NCI-H82 treated with DMSO at 0.1 percent for 48 hours (cell line): ENCODE data around the gene RTN4RL1.

ENCODE experiments used
- DNase-seq: peaks from one replicate; lab custom pipeline; 2025; ENCODE audit not compliant: unreplicated experiment; lab: John Stamatoyannopoulos, UW

RTN4RL1 gene

DNA sequence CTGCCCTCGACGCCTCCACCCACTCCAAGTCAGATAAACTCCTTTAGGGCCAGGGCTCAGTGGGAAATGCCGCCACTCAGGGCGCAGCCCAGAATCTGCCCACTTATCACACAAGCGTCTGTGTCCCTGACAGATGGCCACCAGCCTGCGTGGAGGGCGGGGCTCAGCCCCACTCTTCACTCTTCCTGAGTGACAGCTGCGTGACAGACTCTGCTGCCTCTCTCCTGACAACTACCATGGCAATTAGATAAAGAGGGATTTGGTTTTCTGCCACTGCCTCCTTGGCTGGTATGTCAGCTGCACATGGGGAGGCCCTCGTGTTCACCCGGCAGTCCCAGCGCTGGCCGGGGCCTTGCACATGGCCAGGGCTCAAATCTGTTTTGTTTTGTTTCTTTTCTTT lies 96.2 kb downstream of the RTN4RL1 start:
- peak; percentile 89 for DNase-seq

DNA sequence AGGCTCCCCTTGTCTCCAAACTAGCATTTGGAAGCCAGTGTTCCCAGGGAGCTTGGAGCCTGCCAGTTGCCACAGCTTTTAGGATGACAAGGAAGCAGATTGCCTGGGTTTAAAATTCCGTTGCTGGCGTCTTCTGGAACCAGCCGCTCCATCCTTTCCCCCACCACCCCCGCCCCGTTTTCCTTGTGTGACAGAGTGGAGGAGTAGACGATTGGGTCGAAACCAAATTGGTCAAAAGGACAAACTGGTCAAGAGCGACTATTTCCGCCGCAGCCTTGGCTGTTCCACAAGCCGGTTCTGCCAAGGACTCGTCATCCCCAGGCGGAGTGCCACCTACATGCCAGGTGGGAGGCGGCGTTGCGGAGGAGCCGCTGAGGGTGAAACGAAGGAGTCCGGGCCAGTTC lies 104.2 kb downstream of the RTN4RL1 start:
- DNase-seq, result no peak

- peak; percentile 19 for DNase-seq
Observed at GRCh38 chr17:1919201-1919600, 105.9 kb downstream of the RTN4RL1 start.

- DNase-seq, result no peak
Observed at GRCh38 chr17:1918346-1919162, 106.6 kb downstream of the RTN4RL1 start.

GRCh38 chr17:1916963-1917715 lies 108.0 kb downstream of the RTN4RL1 start:
- DNase-seq, result no peak

DNA sequence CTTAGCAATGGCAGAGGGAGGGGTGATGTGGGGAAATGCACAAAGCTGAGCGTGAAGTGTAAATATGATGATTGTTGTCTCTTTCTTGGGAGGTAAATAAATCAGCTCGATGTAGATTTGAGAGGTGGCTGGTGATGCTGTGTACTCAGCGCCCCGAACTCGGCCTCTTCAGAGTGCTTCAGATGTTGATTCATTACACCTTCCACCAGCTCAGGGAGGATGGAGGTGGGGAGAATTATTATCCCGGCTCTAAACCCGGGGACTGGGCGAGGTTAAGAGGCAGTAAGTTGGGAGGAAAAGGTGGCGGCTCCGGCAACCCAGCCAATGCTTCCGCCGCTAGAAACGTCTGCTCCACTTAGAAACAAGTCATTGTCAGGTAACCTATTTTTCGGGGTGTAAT lies 108.8 kb downstream of the RTN4RL1 start:
- DNase-seq, result no peak

DNA sequence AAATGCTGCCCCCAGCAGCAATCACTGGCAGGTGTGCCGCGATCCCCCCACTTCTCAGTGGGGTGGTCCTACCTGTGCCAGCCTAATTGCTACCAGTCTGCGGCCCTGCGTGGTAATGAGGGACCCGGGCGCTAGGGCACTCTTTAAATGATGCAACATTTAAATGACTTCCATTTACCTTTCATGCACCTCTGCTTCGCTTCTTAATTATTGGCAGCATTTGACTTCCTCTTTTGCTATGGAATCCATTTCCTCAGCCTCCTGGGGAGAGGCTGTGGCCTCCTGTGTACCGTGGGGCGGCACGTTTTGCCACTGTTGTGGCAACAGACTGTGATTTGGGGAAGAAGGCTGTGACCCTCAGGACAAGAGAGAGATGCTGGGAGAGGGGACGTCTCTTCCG lies 109.2 kb downstream of the RTN4RL1 start:
- DNase-seq, result no peak

- no peak for DNase-seq
Observed at GRCh38 chr17:1914661-1915083, 110.5 kb downstream of the RTN4RL1 start.

DNA sequence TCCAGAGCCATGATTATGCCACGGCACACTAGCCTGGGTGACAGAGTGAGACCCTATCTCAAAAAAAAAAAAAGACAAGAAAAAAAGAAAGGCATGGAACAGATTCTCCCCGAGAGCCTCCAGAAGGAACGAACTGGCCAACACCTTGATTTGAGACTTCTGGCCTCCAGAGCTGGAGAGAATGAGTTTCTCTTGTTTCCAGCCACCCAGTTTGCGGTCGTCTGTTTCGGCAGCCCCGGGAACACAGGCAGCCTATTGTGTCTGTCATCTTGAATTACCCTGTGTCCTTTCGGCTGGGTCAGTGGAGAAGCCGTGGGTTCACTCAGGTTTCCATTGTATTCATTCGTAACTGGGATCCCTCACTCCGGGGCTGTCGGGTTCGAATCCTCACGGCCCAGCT lies 111.4 kb downstream of the RTN4RL1 start:
- no peak for DNase-seq

GRCh38 chr17:1912146-1912545 lies 113.0 kb downstream of the RTN4RL1 start:
- DNase-seq, result no peak

- no peak for DNase-seq
Observed at GRCh38 chr17:1909985-1910384, 115.1 kb downstream of the RTN4RL1 start.

DNA sequence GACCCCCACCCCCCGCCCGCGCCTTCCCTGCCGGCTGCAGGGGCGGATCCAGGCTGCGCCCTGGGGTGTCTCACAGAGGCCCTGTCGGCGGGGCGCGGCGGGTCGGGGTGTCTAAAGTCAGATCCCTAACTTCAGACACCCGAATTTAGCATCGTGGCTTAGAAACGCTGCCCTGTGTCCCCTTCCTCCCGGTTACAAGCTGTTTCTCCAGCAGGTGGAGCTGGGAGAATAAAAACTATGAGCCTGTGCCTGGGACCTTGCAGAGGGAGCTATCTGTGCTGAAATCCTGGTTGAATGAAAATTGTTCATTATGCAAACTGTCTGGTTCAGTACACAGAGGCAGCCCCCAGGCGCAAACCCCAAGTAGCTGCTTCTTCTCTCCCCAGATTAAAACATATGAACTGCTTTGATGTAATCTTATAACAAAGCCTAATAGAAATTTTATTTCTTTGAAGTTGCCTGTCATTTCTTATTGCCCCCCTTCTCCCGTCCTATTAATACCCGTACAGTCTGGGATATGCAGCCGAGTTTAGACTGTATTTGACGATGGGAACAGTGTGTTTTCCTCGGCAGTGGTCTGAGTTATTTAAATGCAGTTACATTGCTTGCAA lies 116.3 kb downstream of the RTN4RL1 start:
- DNase-seq, result peak; percentile 91

GRCh38 chr17:1907909-1908698 lies 117.0 kb downstream of the RTN4RL1 start:
- DNase-seq, result peak; percentile 44

GRCh38 chr17:1907216-1907631 lies 117.9 kb downstream of the RTN4RL1 start:
- DNase-seq, result no peak

- peak; percentile 83 for DNase-seq
Observed at GRCh38 chr17:1906662-1907101, 118.5 kb downstream of the RTN4RL1 start.

- peak; percentile 71 for DNase-seq
Observed at GRCh38 chr17:1905190-1905913, 119.8 kb downstream of the RTN4RL1 start.

DNA sequence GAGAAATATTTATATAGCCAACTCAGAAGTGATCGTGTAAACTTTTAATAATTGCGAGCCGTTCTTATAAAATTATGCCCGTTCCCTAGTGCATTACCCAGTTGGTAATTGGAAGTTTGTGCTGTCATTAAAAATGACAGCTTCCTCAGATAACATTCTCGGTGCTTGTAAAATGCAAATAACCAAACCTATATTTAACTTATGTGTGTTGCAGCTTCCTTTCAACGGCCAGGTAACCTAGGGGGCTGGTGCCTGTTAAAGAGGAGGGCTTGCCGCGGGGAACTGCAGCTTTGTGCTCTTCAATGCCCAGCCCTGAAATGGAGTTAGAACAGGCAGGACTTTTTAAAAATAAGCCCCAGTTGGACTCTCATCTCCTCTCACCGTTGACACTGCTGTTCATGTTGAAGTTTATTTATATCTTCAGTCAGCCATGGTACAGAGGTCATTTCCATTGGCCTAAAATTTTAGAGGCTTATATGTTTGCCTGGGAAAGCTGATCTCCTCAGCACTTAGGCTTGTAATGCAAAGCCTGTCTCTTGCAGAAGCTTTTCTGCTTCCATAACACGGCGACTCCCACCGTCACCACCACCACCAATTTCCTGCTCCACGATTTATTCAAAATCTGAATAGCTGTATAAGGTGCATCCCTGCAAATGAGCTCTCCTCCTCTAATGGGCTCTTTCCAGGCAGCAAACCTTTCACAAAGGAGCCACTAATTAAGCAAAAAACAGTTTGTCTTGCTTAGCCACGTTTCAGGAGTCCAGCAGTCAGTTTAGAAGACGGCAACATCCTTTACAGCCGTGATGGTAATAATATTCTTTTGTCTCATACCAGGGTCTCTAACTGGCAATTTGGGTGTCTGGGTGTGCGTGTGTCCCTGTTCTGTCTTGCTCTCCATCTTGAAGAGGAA lies 120.6 kb downstream of the RTN4RL1 start:
- DNase-seq, result no peak

GRCh38 chr17:1899403-1900000 lies 125.6 kb downstream of the RTN4RL1 start:
- DNase-seq, result no peak

DNA sequence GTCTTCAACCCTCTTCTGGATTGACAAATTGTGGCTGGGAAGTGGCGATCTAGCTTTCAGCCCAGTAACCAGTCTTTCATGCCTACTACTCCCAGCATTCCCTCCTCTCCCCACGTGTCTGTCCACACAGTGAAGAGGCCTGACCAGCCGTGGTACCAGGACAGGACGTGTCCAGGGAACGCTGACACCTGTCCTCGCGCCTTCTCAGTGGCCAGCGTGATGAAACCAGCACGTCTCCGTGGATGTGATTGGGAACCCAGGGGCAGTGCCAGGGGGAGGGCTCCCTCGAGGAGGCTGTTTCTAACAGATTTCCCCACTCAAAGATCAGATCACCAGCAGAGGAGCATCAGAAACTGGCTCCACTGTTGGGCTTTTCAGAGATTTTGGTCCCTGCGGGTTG lies 126.3 kb downstream of the RTN4RL1 start:
- DNase-seq, result no peak
